PC-3 (cell line): Measurements from ENCODE around the gene CDC6.

ENCODE experiments used
- CTCF ChIP-seq: fragments of 300-600 bp; sonication (generic); conservative IDR thresholded peaks from 2 replicates; pipeline ENCODE4 v1.5.1; 2017; ENCODE audit warnings: antibody characterized with exemption, low read depth, mild to moderate bottlenecking, low read length
- EZH2 ChIP-seq: fragments of 300-600 bp; sonication (generic); IDR thresholded peaks from one replicate; pipeline ENCODE4 v1.6.1; 2017; ENCODE audit warnings: antibody characterized with exemption, mild to moderate bottlenecking, low read length; ENCODE audit not compliant: unreplicated experiment
- EZH2phosphoT487 ChIP-seq: fragments of 300-600 bp; sonication (generic); IDR thresholded peaks from 2 replicates; pipeline ENCODE4 v1.6.1; 2018; ENCODE audit warnings: mild to moderate bottlenecking, antibody characterized with exemption, low read length, borderline replicate concordance

GRCh38 chr17:40283662-40284061 lies 4.0 kb upstream of the CDC6 start:
- TF ChIP-seq CTCF (no peak), EZH2 (no peak), EZH2phosphoT487 (no peak)
